HG02943 (cell line): ENCODE data around the gene DNAJB12.
"Not testable (repeated sequence)": the region's sequence is repeated elsewhere in the genome, so short reads cannot be mapped to it uniquely, and the experiment has no call there.

Experiments
- ATAC-seq: cut with Tn5 transposase; IDR thresholded peaks from one replicate; pipeline ENCODE4 v1.9.1; 2021; ENCODE audit warnings: mild to moderate bottlenecking, low read depth, moderate library complexity; ENCODE audit not compliant: unreplicated experiment

DNAJB12 gene

GRCh38 chr10:72355214-72355555 lies 466 bp upstream of the DNAJB12 start:
- no peak for ATAC-seq

DNA sequence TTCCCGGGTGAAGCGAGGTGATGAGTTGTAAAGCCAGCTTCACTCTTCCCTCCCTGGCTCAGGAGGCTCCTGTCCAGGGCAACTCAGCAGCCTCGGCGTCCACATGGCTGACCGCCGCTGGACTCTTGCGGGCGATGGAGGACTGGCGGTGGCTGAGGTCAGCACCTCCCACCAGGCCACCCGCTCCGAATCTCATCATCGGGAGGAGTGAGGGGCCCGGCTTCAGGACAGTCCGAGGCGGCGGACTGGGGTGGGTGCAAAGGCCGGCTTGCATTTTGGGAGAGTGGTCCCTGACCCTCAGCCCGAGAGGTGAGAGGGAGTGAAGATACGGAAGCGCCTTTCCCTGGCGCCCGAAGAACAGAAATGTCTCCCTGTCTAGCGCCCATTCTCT lies 759 bp downstream of the DNAJB12 start:
- ATAC-seq, result no peak

DNA sequence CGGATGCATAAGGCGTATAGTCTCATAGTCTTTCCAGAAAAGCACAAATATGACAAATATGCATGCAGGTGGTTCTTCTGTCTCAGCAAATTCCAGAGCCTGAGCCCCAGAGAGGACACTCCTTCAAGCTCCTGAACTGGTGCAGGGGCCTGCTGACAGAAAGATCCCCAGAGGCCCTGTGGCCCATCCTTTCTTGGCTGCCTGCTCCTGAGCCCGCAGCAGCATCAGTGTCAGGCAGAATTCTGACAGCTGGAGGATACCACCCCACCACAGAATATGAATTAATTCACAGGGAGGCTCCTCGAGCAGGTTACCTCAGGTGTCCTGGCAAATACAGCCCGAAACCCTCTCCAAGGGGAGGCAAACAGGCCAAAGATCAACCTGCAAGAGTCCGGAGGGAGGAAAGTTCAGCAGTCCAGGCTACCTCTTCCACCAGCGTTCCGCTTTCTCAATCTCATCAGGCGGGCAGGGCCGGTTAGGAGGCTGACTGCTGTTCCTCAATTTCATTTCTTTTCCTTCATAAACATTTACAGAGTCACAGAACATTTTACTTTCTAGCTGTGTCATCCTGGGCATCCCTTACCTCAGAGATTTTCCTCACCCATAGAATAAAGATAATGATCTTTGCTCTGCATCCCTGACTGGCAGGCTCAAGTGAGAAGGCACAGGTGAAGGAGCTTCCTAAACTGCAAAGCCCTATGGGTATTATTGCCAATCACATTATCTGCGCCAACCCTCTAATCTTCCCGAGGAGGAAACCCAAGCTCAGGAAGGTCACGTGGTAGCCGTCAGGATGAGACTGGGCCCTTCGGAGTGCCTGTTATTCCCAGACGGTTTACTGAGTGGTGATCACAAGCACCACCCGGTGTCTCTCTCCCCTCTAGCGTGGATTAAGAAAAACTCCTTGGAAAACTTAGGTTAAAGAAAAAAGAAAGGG lies 1.4 kb downstream of the DNAJB12 start:
- no peak for ATAC-seq

DNA sequence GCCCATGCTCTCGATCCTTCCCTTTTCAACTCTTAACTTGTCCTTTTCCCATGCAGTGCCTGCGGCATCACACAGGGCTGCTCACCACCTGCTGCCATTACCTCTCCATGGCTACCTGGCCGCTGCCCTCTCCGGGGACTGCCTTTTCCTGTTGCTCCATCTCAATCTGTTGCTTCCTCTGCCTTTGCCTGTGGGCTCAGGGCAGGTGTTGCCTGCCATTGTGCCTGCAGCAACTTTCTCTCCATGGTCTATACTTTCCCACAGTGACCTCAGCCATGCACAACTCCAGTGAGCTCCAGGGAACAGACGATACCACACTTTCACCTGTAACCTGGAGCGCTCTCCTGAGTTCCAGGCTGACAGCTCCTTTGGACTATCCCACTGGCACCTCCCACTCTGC lies 3.2 kb downstream of the DNAJB12 start:
- no peak for ATAC-seq

DNA sequence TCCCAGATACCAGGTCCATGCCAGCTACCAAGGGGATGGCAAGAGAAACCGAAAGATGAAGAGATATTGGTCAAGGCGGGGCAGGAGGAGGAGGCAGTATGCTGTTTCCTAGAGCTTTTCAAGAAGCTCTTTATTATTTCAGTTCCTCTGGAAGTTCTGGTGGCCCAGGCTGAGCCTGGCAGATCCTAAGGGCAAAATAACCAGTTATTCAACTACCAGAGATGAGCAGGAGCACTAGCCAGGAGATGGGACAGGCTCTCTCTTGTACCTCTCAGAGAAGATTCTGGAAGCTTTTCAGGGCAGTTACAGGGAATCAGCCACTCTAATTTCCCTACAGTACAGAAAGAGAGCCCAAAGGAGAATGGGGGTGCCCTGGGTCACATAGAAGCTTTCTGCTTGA lies 5.3 kb downstream of the DNAJB12 start:
- no peak for ATAC-seq

- no peak for ATAC-seq
These were observed 6.4 kb downstream of the DNAJB12 start for GRCh38 chr10:72348282-72348681.

GRCh38 chr10:72346117-72346516 lies 8.6 kb downstream of the DNAJB12 start:
- ATAC-seq, result not testable (repeated sequence)

- no peak for ATAC-seq
These were observed 9.8 kb downstream of the DNAJB12 start for GRCh38 chr10:72344932-72345331.

DNA sequence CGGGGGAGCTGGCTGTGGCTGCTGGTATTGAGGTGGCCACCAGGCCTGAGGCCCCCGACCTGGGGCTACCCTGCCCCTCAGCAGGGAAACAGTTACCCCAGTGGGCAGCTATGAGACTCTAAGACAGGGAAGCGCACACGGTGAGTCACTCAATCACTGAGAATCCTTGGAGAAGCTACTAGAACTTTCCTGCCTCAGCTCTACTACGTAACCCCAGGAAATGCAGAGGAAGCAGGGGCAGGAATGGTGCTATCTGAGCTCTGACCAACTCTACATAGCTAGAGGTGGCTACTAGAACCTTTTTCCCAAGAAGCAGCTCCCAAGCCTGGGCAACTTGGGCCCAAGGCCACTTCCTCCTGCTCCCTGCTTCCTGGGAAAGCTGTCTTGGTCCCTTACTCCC lies 11.8 kb downstream of the DNAJB12 start:
- ATAC-seq, result no peak

DNA sequence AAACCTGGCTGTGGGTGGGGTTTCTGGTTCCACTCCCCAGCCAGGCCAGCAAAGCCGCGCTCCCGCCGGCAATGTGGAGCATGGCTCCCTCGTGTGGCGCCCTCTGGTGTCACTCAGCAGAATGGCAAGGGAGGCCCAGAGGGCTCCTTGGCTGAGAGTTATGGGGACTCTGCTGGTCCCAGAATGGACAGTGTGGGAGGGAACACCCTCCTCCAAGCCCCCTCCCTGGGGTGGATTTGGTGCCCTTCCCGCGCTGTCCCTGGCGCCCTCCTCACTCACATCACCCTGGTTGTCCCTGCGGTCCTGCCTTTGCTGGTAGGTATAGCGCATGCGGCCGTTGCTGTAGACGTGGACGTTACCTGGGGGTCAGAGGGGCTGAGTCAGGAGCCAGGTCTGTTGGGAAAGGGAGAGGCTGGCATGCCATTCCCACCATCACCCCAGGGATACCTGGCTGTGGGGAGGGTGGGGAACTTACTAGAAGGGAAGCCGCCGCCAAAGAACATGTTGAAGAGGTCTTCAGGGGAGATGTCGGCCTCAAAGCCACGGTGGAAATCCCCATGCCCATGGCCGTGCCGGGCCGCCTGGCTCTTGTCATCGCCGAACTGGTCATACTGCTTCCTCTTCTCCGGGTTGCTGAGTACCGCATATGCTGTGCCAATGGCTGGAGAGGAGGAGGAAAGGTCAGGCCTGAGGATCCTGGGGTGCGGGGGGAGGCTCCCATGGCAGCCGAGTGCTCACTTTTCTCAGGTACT lies 14.0 kb downstream of the DNAJB12 start:
- no peak for ATAC-seq

- ATAC-seq, result no peak
These were observed 16.5 kb downstream of the DNAJB12 start for GRCh38 chr10:72338180-72338579.

DNA sequence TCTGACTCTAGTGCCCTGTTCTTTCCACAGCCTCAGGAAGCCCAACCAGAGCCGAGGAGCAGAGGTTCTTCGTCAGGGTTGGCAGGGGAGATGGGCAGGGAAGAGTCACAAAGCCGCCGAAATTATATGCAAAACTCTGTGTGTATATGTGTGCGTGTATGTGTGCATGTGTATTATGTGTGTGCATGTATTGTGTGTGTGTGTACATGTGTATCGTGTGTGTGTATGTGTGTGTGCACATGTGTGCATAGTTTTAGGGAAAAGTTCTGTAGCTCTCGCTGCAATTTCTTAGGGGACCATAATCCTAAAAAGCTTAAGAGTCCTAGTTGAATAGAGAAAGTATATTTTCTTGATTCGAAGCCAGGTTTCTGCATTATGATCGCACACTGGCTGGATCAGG lies 17.0 kb downstream of the DNAJB12 start:
- no peak for ATAC-seq

DNA sequence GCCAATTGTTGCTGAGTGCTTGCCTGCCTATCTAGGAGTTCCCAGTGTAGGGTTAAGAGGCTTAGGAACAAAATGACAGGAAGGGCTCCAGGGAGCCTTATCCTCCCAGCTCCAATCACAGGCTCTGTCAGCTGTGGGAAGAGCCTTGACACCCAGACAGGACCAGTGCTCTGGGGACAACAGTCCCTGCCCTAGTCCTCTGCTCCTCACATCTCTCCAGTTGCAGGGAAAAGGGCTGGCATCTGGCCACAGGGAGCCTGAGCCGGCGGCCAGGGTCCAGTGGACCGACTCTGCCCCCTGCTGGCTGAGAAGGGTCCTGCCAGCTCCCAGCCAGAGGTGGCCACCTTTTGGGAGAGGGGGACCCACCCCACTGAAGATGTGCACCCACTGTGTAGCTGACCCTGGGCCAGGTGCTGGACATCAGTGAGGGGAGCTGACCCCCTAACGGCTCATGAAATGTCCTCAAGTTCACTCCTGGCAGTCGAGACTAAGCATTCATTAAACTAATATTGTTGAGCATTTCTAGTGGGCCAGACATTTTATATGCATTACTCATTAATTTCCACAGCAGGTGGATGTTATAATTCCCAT lies 17.6 kb downstream of the DNAJB12 start:
- no peak for ATAC-seq

DNA sequence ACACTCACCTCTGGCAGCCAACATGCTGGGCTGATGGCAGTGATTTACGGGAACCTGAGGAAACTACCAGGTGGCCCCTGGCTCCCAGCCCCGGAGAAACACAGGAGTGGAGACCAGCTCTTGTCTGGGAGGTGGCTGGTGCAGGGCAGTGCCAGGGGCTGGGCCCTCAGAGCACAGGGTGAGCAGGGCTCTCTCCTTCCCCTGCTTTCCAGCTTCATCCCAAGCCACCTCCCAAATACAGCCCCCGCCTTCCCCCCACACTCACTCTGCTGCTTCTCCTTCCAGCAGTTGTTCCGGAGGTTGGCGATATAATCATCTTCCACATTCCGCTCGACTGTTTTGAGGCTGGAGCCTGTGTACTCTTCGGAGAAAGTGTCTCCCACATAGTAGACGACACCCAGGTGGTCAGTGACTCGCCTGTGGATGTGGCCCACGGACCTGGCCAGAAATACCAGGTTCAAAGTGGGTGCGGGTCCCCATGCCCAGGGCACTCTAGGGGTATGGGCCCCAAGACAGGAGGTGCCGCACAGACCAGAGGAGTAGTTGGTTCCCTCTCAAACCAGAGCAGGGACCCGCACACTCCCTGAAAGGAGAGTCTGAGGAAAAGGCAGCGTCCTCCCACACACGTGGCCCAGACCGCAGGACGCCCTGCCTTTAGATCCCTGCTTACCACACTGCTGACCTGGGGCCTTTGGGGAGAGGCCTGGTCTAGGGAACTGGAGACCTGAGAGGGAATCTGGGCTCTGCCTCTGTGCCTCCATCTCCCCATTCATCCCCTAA lies 18.3 kb downstream of the DNAJB12 start:
- no peak for ATAC-seq

- ATAC-seq, result peak; percentile 34
These were observed 19.1 kb downstream of the DNAJB12 start for GRCh38 chr10:72335394-72336258.

GRCh38 chr10:72334825-72335393 lies 19.8 kb downstream of the DNAJB12 start:
- ATAC-seq, result peak; percentile 47

- peak; percentile 4 for ATAC-seq
These were observed 20.4 kb downstream of the DNAJB12 start for GRCh38 chr10:72334196-72334824.

- no peak for ATAC-seq
These were observed 21.4 kb downstream of the DNAJB12 start for GRCh38 chr10:72333112-72334015.
